IMR-90 (cell line): Measurements from ENCODE around the gene VSIG10L2. TPM values are rescaled to one million over a fixed set of nuclear protein-coding genes. Genes with fewer than 3 reads are reported as not detected.

Source experiments
- ATAC-seq: fragments of 200-7000 bp; cut with Tn5 transposase; 2 replicates; pipeline ENCODE4 v1.9.1; 2020; ENCODE audit warnings: low read depth, mild to moderate bottlenecking, moderate library complexity
- BruUV-seq: library from RNA; stranded (reverse); fragments of 400-500 nt; replicated peaks from 2 replicates; lab custom pipeline; 2021; lab: Mats Ljungman, UMichigan
- CTCF ChIA-PET: fragments of 300-600 bp; formaldehyde crosslinking; extraction: SDS; loops from one replicate; lab custom pipeline; 2021; ENCODE audit warnings: antibody characterized with exemption; lab: Yijun Ruan, JAX
- POLR2A ChIA-PET: fragments of 300-600 bp; sonication (Branson Sonifier 250); formaldehyde crosslinking; loops from one replicate; lab custom pipeline; 2022; ENCODE audit warnings: antibody characterized with exemption; ENCODE audit not compliant: unreplicated experiment; lab: Charles Lee
- DNase-seq: peaks from one replicate; pipeline ENCODE4 v3.0.0; 2013
- H2AFZ ChIP-seq: replicated peaks from 2 replicates; pipeline ENCODE3; 2013; ENCODE audit warnings: low read length, mild to moderate bottlenecking; ENCODE audit not compliant: poor library complexity
- H2AK5ac ChIP-seq: 2 replicates; pipeline ENCODE4 v1.6.1; 2013; ENCODE audit warnings: low read depth, low read length, inconsistent platforms
- H2AK9ac ChIP-seq: replicated peaks from 2 replicates; pipeline ENCODE3; 2013; ENCODE audit warnings: mild to moderate bottlenecking, low read depth, low read length, moderate library complexity; ENCODE audit not compliant: poor library complexity
- H2BK120ac ChIP-seq: 2 replicates; pipeline ENCODE4 v1.6.1; 2013; ENCODE audit warnings: low read depth, low read length, inconsistent platforms
- H2BK15ac ChIP-seq: 3 replicates; pipeline ENCODE4 v1.6.1; 2013; ENCODE audit warnings: low read depth, low read length, inconsistent platforms
- H2BK20ac ChIP-seq: 2 replicates; pipeline ENCODE4 v1.6.1; 2013; ENCODE audit warnings: low read depth, mild to moderate bottlenecking, inconsistent platforms, low read length, moderate library complexity
- H2BK5ac ChIP-seq: 2 replicates; pipeline ENCODE4 v1.6.1; 2013; ENCODE audit warnings: mild to moderate bottlenecking, low read depth, low read length, inconsistent platforms; ENCODE audit not compliant: poor library complexity, severe bottlenecking
- H3K14ac ChIP-seq: replicated peaks from 2 replicates; pipeline ENCODE4 v1.6.1; 2013; ENCODE audit warnings: low read depth, low read length, inconsistent platforms
- H3K18ac ChIP-seq: 2 replicates; pipeline ENCODE4 v1.6.1; 2013; ENCODE audit warnings: low read depth, low read length, control low read depth
- H3K23ac ChIP-seq: 2 replicates; pipeline ENCODE4 v1.6.1; 2013; ENCODE audit warnings: low read depth, low read length, inconsistent platforms
- H3K27ac ChIP-seq: 2 replicates; pipeline ENCODE4 v1.5.1; 2013; ENCODE audit warnings: mild to moderate bottlenecking, control low read depth, low read length; ENCODE audit not compliant: insufficient read depth
- H3K27me3 ChIP-seq: 2 replicates; pipeline ENCODE4 v1.6.1; 2013; ENCODE audit warnings: low read length; ENCODE audit not compliant: control insufficient read depth, insufficient read depth
- H3K36me3 ChIP-seq: 2 replicates; pipeline ENCODE4 v1.6.1; 2013; ENCODE audit warnings: low read length, mixed read lengths; ENCODE audit not compliant: control insufficient read depth, insufficient read depth
- H3K4ac ChIP-seq: 2 replicates; pipeline ENCODE4 v1.6.1; 2013; ENCODE audit warnings: low read depth, low read length, inconsistent platforms
- H3K4me1 ChIP-seq: 2 replicates; pipeline ENCODE4 v1.6.1; 2013; ENCODE audit warnings: low read length, mixed read lengths; ENCODE audit not compliant: control insufficient read depth, insufficient read depth
- H3K4me2 ChIP-seq: 2 replicates; pipeline ENCODE4 v1.6.1; 2013; ENCODE audit warnings: low read depth, mild to moderate bottlenecking, control low read depth, low read length, moderate library complexity
- H3K4me3 ChIP-seq: 2 replicates; pipeline ENCODE4 v1.5.1; 2013; ENCODE audit warnings: low read depth, mild to moderate bottlenecking, control low read depth, low read length, moderate library complexity; ENCODE audit not compliant: insufficient read depth
- H3K56ac ChIP-seq: 2 replicates; pipeline ENCODE4 v1.6.1; 2013; ENCODE audit warnings: low read length, inconsistent platforms; ENCODE audit not compliant: insufficient read depth; ENCODE audit errors: extremely low read depth
- H3K79me1 ChIP-seq, 2 experiments: 2 replicates each; pipeline ENCODE4 v1.6.1; 2013; ENCODE audit warnings: low read length in 2 of 2, inconsistent platforms in 1 of 2, low read depth in 1 of 2
- H3K9ac ChIP-seq: 2 replicates; pipeline ENCODE4 v1.6.1; 2013; ENCODE audit warnings: low read depth, low read length, control low read depth
- H3K9me1 ChIP-seq: 2 replicates; pipeline ENCODE4 v1.6.1; 2013; ENCODE audit warnings: low read length, inconsistent platforms; ENCODE audit not compliant: insufficient read depth
- H3K9me3 ChIP-seq: 2 replicates; pipeline ENCODE4 v1.6.1; 2013; ENCODE audit warnings: low read length; ENCODE audit not compliant: control insufficient read depth, insufficient read depth
- H4K20me1 ChIP-seq: 2 replicates; pipeline ENCODE4 v1.6.1; 2013; ENCODE audit warnings: low read length, inconsistent platforms; ENCODE audit not compliant: insufficient read depth
- H4K5ac ChIP-seq: 2 replicates; pipeline ENCODE4 v1.6.1; 2013; ENCODE audit warnings: mild to moderate bottlenecking, low read depth, low read length, control low read depth
- H4K8ac ChIP-seq, 2 experiments: 2 replicates each; pipeline ENCODE4 v1.6.1; 2013; ENCODE audit warnings: low read depth in 2 of 2, low read length in 2 of 2, control low read depth in 1 of 2, inconsistent platforms in 1 of 2
- H4K91ac ChIP-seq: 2 replicates; pipeline ENCODE4 v1.6.1; 2013; ENCODE audit warnings: low read depth, low read length, inconsistent platforms; ENCODE audit not compliant: insufficient read depth
- BHLHE40 ChIP-seq: fragments of 150-350 bp; IDR thresholded peaks from 2 replicates; pipeline ENCODE4 v1.6.1; 2016; ENCODE audit warnings: mild to moderate bottlenecking, low read depth, low read length
- CEBPB ChIP-seq: IDR thresholded peaks from 2 replicates; pipeline ENCODE4 v1.6.1; 2012; ENCODE audit warnings: low read depth, low read length, improper control_type of control experiment
- ELK1 ChIP-seq: fragments of 150-350 bp; IDR thresholded peaks from 2 replicates; pipeline ENCODE4 v1.6.1; 2016; ENCODE audit warnings: low read depth, mild to moderate bottlenecking, low read length, moderate library complexity, borderline replicate concordance
- FOS ChIP-seq: fragments of 150-350 bp; IDR thresholded peaks from 2 replicates; pipeline ENCODE4 v1.6.1; 2016; ENCODE audit warnings: low read depth, low read length
- MAFK ChIP-seq: IDR thresholded peaks from 2 replicates; pipeline ENCODE4 v1.6.1; 2012; ENCODE audit warnings: low read depth, low read length, improper control_type of control experiment
- MAZ ChIP-seq: IDR thresholded peaks from 2 replicates; pipeline ENCODE4 v1.6.1; 2012; ENCODE audit warnings: low read depth, mild to moderate bottlenecking, low read length, improper control_type of control experiment, moderate library complexity, borderline replicate concordance
- MXI1 ChIP-seq: IDR thresholded peaks from 2 replicates; pipeline ENCODE4 v1.6.1; 2012; ENCODE audit warnings: low read depth, mild to moderate bottlenecking, low read length, moderate library complexity, borderline replicate concordance
- NFE2L2 ChIP-seq: fragments of 150-350 bp; IDR thresholded peaks from 2 replicates; pipeline ENCODE4 v1.6.1; 2016; ENCODE audit warnings: low read depth, mild to moderate bottlenecking, low read length
- POLR2A ChIP-seq: IDR thresholded peaks from 2 replicates; pipeline ENCODE4 v1.6.1; 2012; ENCODE audit warnings: mild to moderate bottlenecking, low read depth, low read length
- RAD21 ChIP-seq: IDR thresholded peaks from 2 replicates; pipeline ENCODE4 v1.6.1; 2012; ENCODE audit warnings: low read length, improper control_type of control experiment
- RCOR1 ChIP-seq: IDR thresholded peaks from 2 replicates; pipeline ENCODE4 v1.6.1; 2012; ENCODE audit warnings: mild to moderate bottlenecking, low read length, improper control_type of control experiment; ENCODE audit not compliant: insufficient replicate concordance
- RFX5 ChIP-seq: IDR thresholded peaks from 2 replicates; pipeline ENCODE4 v1.8.0; 2012; ENCODE audit warnings: low read depth, mild to moderate bottlenecking, low read length, moderate library complexity
- SMC3 ChIP-seq: fragments of 150-350 bp; IDR thresholded peaks from 2 replicates; pipeline ENCODE4 v1.6.1; 2016; ENCODE audit warnings: low read depth, mild to moderate bottlenecking, antibody characterized with exemption, low read length, moderate library complexity
- USF2 ChIP-seq: fragments of 150-350 bp; IDR thresholded peaks from 2 replicates; pipeline ENCODE4 v1.6.1; 2017; ENCODE audit warnings: mild to moderate bottlenecking, antibody characterized with exemption, low read length, low read depth
- WGBS, 2 experiments: methylation state at CpG; one replicate each; pipeline versions ENCODE4 v1.1.5 to v1.1.7; 2013; ENCODE audit warnings: missing lambda C conversion rate in 2 of 2; ENCODE audit not compliant: insufficient read length in 1 of 2; ENCODE audit errors: extremely low coverage in 2 of 2; 5-methylcytosine and 5-hydroxymethylcytosine counted together
- dilution Hi-C: fragments of 300-500 bp; cut with HindIII; formaldehyde crosslinking; loops from one replicate; pipeline ENCODE4 v1.14.3; 2018; ENCODE audit warnings: low sequenced_read_pairs; ENCODE audit not compliant: unreplicated experiment
- in situ Hi-C: fragments of 300-500 bp; cut with MboI; formaldehyde crosslinking; loops from 3 replicates; pipeline ENCODE4 v1.14.3; 2019; ENCODE audit warnings: low sequenced_read_pairs, inconsistent platforms, mixed read lengths
- intact Hi-C: fragments of 100-400 bp; cut with micrococcal nuclease; formaldehyde crosslinking; loops from 2 replicates; pipeline ENCODE4 v1.10.0; 2022
- polyA plus RNA-seq, 3 experiments: library from polyadenylated mRNA; depleted of rRNA; stranded (reverse); fragments of >200 nt; gene quantifications; 2 replicates each; pipeline ENCODE4 v1.2.3, GENCODE V29; 2012; ENCODE audit warnings: low replicate concordance in 1 of 3
- total RNA-seq: library from RNA; depleted of rRNA; stranded (reverse); fragments of >200 nt; gene quantifications from 2 replicates; pipeline ENCODE4 v1.2.3, GENCODE V29; 2012

Gene VSIG10L2
- total and polyA plus RNA-seq, 2 of the 4 experiments (the other 2 are of a cell fraction) = under 0.01 TPM; not detected in 1

- H2AK5ac ChIP-seq = no peak overlapping the region
- no TSS peak for BruUV-seq
- no peak overlapping the region for H3K18ac ChIP-seq
- H3K9me3 ChIP-seq = no peaks in the 10 kb centered on the region
- ATAC-seq = no peak
- no peaks in the 10 kb centered on the region for H3K9me1 ChIP-seq
- no peak overlapping the region for H3K9ac ChIP-seq
- no peak overlapping the region for H3K27ac ChIP-seq
- in situ Hi-C loops (no loop called here), intact Hi-C loops (no loop called here), dilution Hi-C loops (no loop called here)
- H3K56ac ChIP-seq = no peak overlapping the region
- H2BK5ac ChIP-seq = no peak overlapping the region
- no peak overlapping the region for H4K8ac ChIP-seq
- no peak overlapping the region for H4K91ac ChIP-seq
- DNase-seq = no peak
- H2BK20ac ChIP-seq = no peak overlapping the region
- H3K4me3 ChIP-seq = no peak overlapping the region
- no peak overlapping the region for H3K4ac ChIP-seq
- no peaks in the 10 kb centered on the region for H4K20me1 ChIP-seq
- no peaks in the 10 kb centered on the region; the same call in 1 of the 2 replicates for H3K27me3 ChIP-seq
- no peak for TF ChIP-seq SMC3
- no peak for TF ChIP-seq RCOR1
- TF ChIP-seq MXI1 = no peak
- TF ChIP-seq FOS = no peak
- TF ChIP-seq MAFK = no peak
- TF ChIP-seq ELK1 = no peak
- no peak for TF ChIP-seq MAZ
- TF ChIP-seq BHLHE40 = no peak
- no peak for TF ChIP-seq RFX5
- no peak for TF ChIP-seq NFE2L2
- no peak for TF ChIP-seq POLR2A
- no peak for TF ChIP-seq RAD21
- no peak for TF ChIP-seq CEBPB
- no peak for TF ChIP-seq USF2
- no peak overlapping the region for H2BK120ac ChIP-seq
- no peaks in the 10 kb centered on the region for H3K36me3 ChIP-seq
- ChIA-PET CTCF (no interaction called here), POLR2A (no interaction called here)
- WGBS, 2 experiments = no CpG with 5 or more reads among the region's 6 CpGs
- no peak overlapping the region for H3K14ac ChIP-seq
- H2AFZ ChIP-seq = no peak overlapping the region
- H2BK15ac ChIP-seq = no peak overlapping the region
- H3K23ac ChIP-seq = no peak overlapping the region
- no peak overlapping the region for H4K5ac ChIP-seq
- no peaks in the 10 kb centered on the region for H3K79me1 ChIP-seq
- no peak overlapping the region for H3K4me2 ChIP-seq
- H2AK9ac ChIP-seq = no peak overlapping the region
- H3K4me1 ChIP-seq = no peaks in the 10 kb centered on the region
These were observed 32.4 kb downstream of the VSIG10L2 start for GRCh38 chr11:125978181-125978716.
